Measurements from ENCODE around the gene MALT1. TPM values are rescaled to one million over a fixed set of nuclear protein-coding genes. Genes with fewer than 3 reads are reported as not detected.

Gene MALT1
- total and polyA plus RNA-seq, 2 experiments from 2014 or later: 14.9 to 35.9 TPM

GRCh38 chr18:58662118-58662517, 9.1 kb upstream of the MALT1 start:
- Histone ChIP-seq H3K4me1 (ENCODE audit: insufficient read depth) (no peaks in the 10 kb centered on the region), H3K9me2 (replicated peaks; ENCODE audit: insufficient read depth) (no peaks in the 10 kb centered on the region), H3K9me3 (ENCODE audit: low read depth) (no peaks in the 10 kb centered on the region), H3K79me2 (no peaks in the 10 kb centered on the region), H2AFZ (no peak overlapping the region), H4K20me1 (ENCODE audit: insufficient read depth, poor library complexity, severe bottlenecking) (no peaks in the 10 kb centered on the region), H3K27me3 (no peaks in the 10 kb centered on the region), H3K4me3 (no peak overlapping the region), H3K36me3 (replicated peaks; ENCODE audit: insufficient read depth, low read depth) (no peaks in the 10 kb centered on the region), H3K4me2 (no peak overlapping the region), H3K27ac (no peak overlapping the region)
- DNase-seq (ENCODE audit: low spot score): no peak
- TF ChIP-seq EZH2 (IDR thresholded peaks at IDR 0.05; ENCODE audit: borderline replicate concordance) (no peak), CTCF (IDR thresholded peaks at IDR 0.05; ENCODE audit: poor library complexity) (no peak), EZH2phosphoT487 (IDR thresholded peaks at IDR 0.05; ENCODE audit: low read depth, severe bottlenecking, unreplicated experiment) (no peak)
- WGBS (ENCODE audit: low lambda C conversion rate, missing lambda C conversion rate): 89% methylated on average over 4 of the region's 4 CpGs

GRCh38 chr18:58666176-58666575, 5.1 kb upstream of the MALT1 start:
- no peaks in the 10 kb centered on the region for H4K20me1 ChIP-seq (ENCODE audit: insufficient read depth, poor library complexity, severe bottlenecking)
- no peaks in the 10 kb centered on the region for H3K36me3 ChIP-seq (replicated peaks; ENCODE audit: insufficient read depth, low read depth)
- TF ChIP-seq EZH2 (IDR thresholded peaks at IDR 0.05; ENCODE audit: borderline replicate concordance): no peak
- TF ChIP-seq CTCF (IDR thresholded peaks at IDR 0.05; ENCODE audit: poor library complexity): no peak
- no peak for TF ChIP-seq EZH2phosphoT487 (IDR thresholded peaks at IDR 0.05; ENCODE audit: low read depth, severe bottlenecking, unreplicated experiment)
- H3K4me2 ChIP-seq: no peak overlapping the region
- no peak overlapping the region for H3K27ac ChIP-seq
- WGBS (ENCODE audit: low lambda C conversion rate, missing lambda C conversion rate): 83% methylated on average over 1 of the region's 3 CpGs
- H3K9me2 ChIP-seq (replicated peaks; ENCODE audit: insufficient read depth): no peaks in the 10 kb centered on the region
- H3K4me3 ChIP-seq: no peak overlapping the region
- H3K79me2 ChIP-seq: no peaks in the 10 kb centered on the region
- no peaks in the 10 kb centered on the region for H3K9me3 ChIP-seq (ENCODE audit: low read depth)
- no peaks in the 10 kb centered on the region for H3K27me3 ChIP-seq
- no peak overlapping the region for H2AFZ ChIP-seq
- H3K4me1 ChIP-seq (ENCODE audit: insufficient read depth): no peaks in the 10 kb centered on the region
- no peak for DNase-seq (ENCODE audit: low spot score)

GRCh38 chr18:58668211-58668610, 3.1 kb upstream of the MALT1 start:
- no peak overlapping the region for H3K4me2 ChIP-seq
- DNase-seq (ENCODE audit: low spot score): no peak
- WGBS (ENCODE audit: low lambda C conversion rate, missing lambda C conversion rate): 99% methylated on average over 2 of the region's 2 CpGs
- H3K4me1 ChIP-seq (ENCODE audit: insufficient read depth): no peaks in the 10 kb centered on the region
- H3K27ac ChIP-seq: no peak overlapping the region
- no peaks in the 10 kb centered on the region for H3K27me3 ChIP-seq
- no peaks in the 10 kb centered on the region for H4K20me1 ChIP-seq (ENCODE audit: insufficient read depth, poor library complexity, severe bottlenecking)
- no peaks in the 10 kb centered on the region for H3K36me3 ChIP-seq (replicated peaks; ENCODE audit: insufficient read depth, low read depth)
- no peak overlapping the region for H2AFZ ChIP-seq
- no peak overlapping the region for H3K4me3 ChIP-seq
- H3K9me3 ChIP-seq (ENCODE audit: low read depth): no peaks in the 10 kb centered on the region
- peaks cover 13% of the 10 kb centered on the region for H3K79me2 ChIP-seq
- TF ChIP-seq CTCF (IDR thresholded peaks at IDR 0.05; ENCODE audit: poor library complexity) (no peak), EZH2 (IDR thresholded peaks at IDR 0.05; ENCODE audit: borderline replicate concordance) (no peak), EZH2phosphoT487 (IDR thresholded peaks at IDR 0.05; ENCODE audit: low read depth, severe bottlenecking, unreplicated experiment) (no peak)
- no peaks in the 10 kb centered on the region for H3K9me2 ChIP-seq (replicated peaks; ENCODE audit: insufficient read depth)

GRCh38 chr18:58668897-58669296, 2.4 kb upstream of the MALT1 start:
- Histone ChIP-seq H3K4me1 (ENCODE audit: insufficient read depth) (no peaks in the 10 kb centered on the region), H2AFZ (no peak overlapping the region), H3K9me2 (replicated peaks; ENCODE audit: insufficient read depth) (no peaks in the 10 kb centered on the region), H3K79me2 (peaks cover 20% of the 10 kb centered on the region), H3K4me3 (no peak overlapping the region), H3K9me3 (ENCODE audit: low read depth) (no peaks in the 10 kb centered on the region), H3K36me3 (replicated peaks; ENCODE audit: insufficient read depth, low read depth) (no peaks in the 10 kb centered on the region), H3K27me3 (no peaks in the 10 kb centered on the region), H3K27ac (no peak overlapping the region), H3K4me2 (no peak overlapping the region), H4K20me1 (ENCODE audit: insufficient read depth, poor library complexity, severe bottlenecking) (no peaks in the 10 kb centered on the region)
- 52% methylated on average over 3 of the region's 3 CpGs for WGBS (ENCODE audit: low lambda C conversion rate, missing lambda C conversion rate)
- no peak for DNase-seq (ENCODE audit: low spot score)
- TF ChIP-seq CTCF (IDR thresholded peaks at IDR 0.05; ENCODE audit: poor library complexity) (no peak), EZH2 (IDR thresholded peaks at IDR 0.05; ENCODE audit: borderline replicate concordance) (no peak), EZH2phosphoT487 (IDR thresholded peaks at IDR 0.05; ENCODE audit: low read depth, severe bottlenecking, unreplicated experiment) (no peak)

Measured in hepatocyte (in vitro differentiated cells).